Measurements from ENCODE around the gene RGCC. TPM values are rescaled to one million over a fixed set of nuclear protein-coding genes. Genes with fewer than 3 reads are reported as not detected.

The RGCC gene
- polyA plus RNA-seq, 1 donor from 2014 or later = not detected

GRCh38 chr13:41494202-41494601 is 36.9 kb downstream of the RGCC start:
- no peaks in the 10 kb centered on the region for H3K9me2 ChIP-seq (ENCODE audit: insufficient read depth, low read length)
- no peaks in the 10 kb centered on the region for H3K9me3 ChIP-seq (ENCODE audit: low read length)
- no peaks in the 10 kb centered on the region for H3K79me2 ChIP-seq (replicated peaks; ENCODE audit: insufficient read depth, low read length)
- no peak overlapping the region for H2AFZ ChIP-seq (ENCODE audit: low read depth, low read length)
- TF ChIP-seq RAD21 (conservative IDR thresholded peaks at IDR 0.05) = no peak
- TF ChIP-seq REST (IDR thresholded peaks at IDR 0.05; ENCODE audit: borderline replicate concordance) = no peak
- no peak overlapping the region for H3K4me2 ChIP-seq (ENCODE audit: low read length)
- H3K27me3 ChIP-seq (ENCODE audit: insufficient read depth, low read depth, low read length) = no peaks in the 10 kb centered on the region
- H3K4me3 ChIP-seq (ENCODE audit: low read length) = no peak overlapping the region
- H3F3A ChIP-seq (ENCODE audit: insufficient read depth, low read length, poor library complexity, severe bottlenecking) = no peaks in the 10 kb centered on the region
- no peak overlapping the region for H3K27ac ChIP-seq (ENCODE audit: low read length)
- no peak overlapping the region for H3K9ac ChIP-seq (ENCODE audit: low read length)
- no peaks in the 10 kb centered on the region for H4K20me1 ChIP-seq (ENCODE audit: insufficient read depth)
- no peaks in the 10 kb centered on the region for H3K36me3 ChIP-seq (ENCODE audit: insufficient read depth, low read length)

- no peaks in the 10 kb centered on the region for H3K9me2 ChIP-seq (ENCODE audit: insufficient read depth, low read length)
- no peak overlapping the region for H3K4me3 ChIP-seq (ENCODE audit: low read length)
- H4K20me1 ChIP-seq (ENCODE audit: insufficient read depth) = no peaks in the 10 kb centered on the region
- no peak overlapping the region for H3K27ac ChIP-seq (ENCODE audit: low read length)
- no peak overlapping the region for H3K9ac ChIP-seq (ENCODE audit: low read length)
- H2AFZ ChIP-seq (ENCODE audit: low read depth, low read length) = no peak overlapping the region
- H3K4me2 ChIP-seq (ENCODE audit: low read length) = no peak overlapping the region
- no peaks in the 10 kb centered on the region for H3K27me3 ChIP-seq (ENCODE audit: insufficient read depth, low read depth, low read length)
- H3K36me3 ChIP-seq (ENCODE audit: insufficient read depth, low read length) = no peaks in the 10 kb centered on the region
- TF ChIP-seq CTCF (IDR thresholded peaks at IDR 0.05; ENCODE audit: poor library complexity, severe bottlenecking) (no peak), SMC3 (conservative IDR thresholded peaks at IDR 0.05; ENCODE audit: poor library complexity) (no peak), EP300 (conservative IDR thresholded peaks at IDR 0.05; ENCODE audit: poor library complexity, severe bottlenecking) (no peak), REST (IDR thresholded peaks at IDR 0.05; ENCODE audit: borderline replicate concordance) (no peak), POLR2AphosphoS5 (IDR thresholded peaks at IDR 0.05) (no peak), MXI1 (conservative IDR thresholded peaks at IDR 0.05; ENCODE audit: poor library complexity, severe bottlenecking) (no peak), TAF1 (IDR thresholded peaks at IDR 0.05; ENCODE audit: low read depth) (no peak), EZH2 (IDR thresholded peaks at IDR 0.05; ENCODE audit: borderline replicate concordance, insufficient read depth, low read length, poor library complexity, severe bottlenecking) (no peak)
- H3K79me2 ChIP-seq (replicated peaks; ENCODE audit: insufficient read depth, low read length) = no peaks in the 10 kb centered on the region
- no peaks in the 10 kb centered on the region for H3F3A ChIP-seq (ENCODE audit: insufficient read depth, low read length, poor library complexity, severe bottlenecking)
- H3K9me3 ChIP-seq (ENCODE audit: low read length) = no peaks in the 10 kb centered on the region
These were observed 37.7 kb downstream of the RGCC start for GRCh38 chr13:41495044-41495443.
